ENCODE data around the gene GTF2B.
"Not testable (repeated sequence)": the region's sequence is repeated elsewhere in the genome, so short reads cannot be mapped to it uniquely, and the experiment has no call there.

Gene GTF2B

GRCh38 chr1:88891318-88891950, at the start of gene GTF2B:
Gene GTF2B (minus strand): TSS chr1:88891567. CDS start chr1:88891499, 68 bp downstream.
- Histone ChIP-seq H3K36me3 (ENCODE audit: insufficient read depth, low read length) (no peaks in the 10 kb centered on the region), H3K9me3 (ENCODE audit: control insufficient read depth, insufficient read depth, low read length) (no peaks in the 10 kb centered on the region), H3K9ac (ENCODE audit: low read depth, low read length) (peak within 1 kb of the TSS; percentile 94), H3K4me1 (ENCODE audit: insufficient read depth, low read length) (no peaks in the 10 kb centered on the region)

GRCh38 chr1:88938528-88938927, 47.2 kb upstream of the GTF2B start:
- H3K9me3 ChIP-seq (ENCODE audit: control insufficient read depth, insufficient read depth, low read length); H3K4me1 ChIP-seq (ENCODE audit: insufficient read depth, low read length); H3K9ac ChIP-seq (ENCODE audit: low read depth, low read length): not testable (repeated sequence)
- peaks cover 23% of the 10 kb centered on the region for H3K36me3 ChIP-seq (ENCODE audit: insufficient read depth, low read length)

- Histone ChIP-seq H3K4me1 (ENCODE audit: insufficient read depth, low read length) (no peaks in the 10 kb centered on the region), H3K36me3 (ENCODE audit: insufficient read depth, low read length) (peaks cover 29% of the 10 kb centered on the region), H3K9me3 (ENCODE audit: control insufficient read depth, insufficient read depth, low read length) (no peaks in the 10 kb centered on the region), H3K9ac (ENCODE audit: low read depth, low read length) (no peak overlapping the region)
Observed at GRCh38 chr1:88936760-88937342, 45.5 kb upstream of the GTF2B start.

- H3K9me3 ChIP-seq (ENCODE audit: control insufficient read depth, insufficient read depth, low read length) = no peaks in the 10 kb centered on the region
- H3K9ac ChIP-seq (ENCODE audit: low read depth, low read length) = no peak overlapping the region
- peaks cover 26% of the 10 kb centered on the region for H3K36me3 ChIP-seq (ENCODE audit: insufficient read depth, low read length)
- no peaks in the 10 kb centered on the region for H3K4me1 ChIP-seq (ENCODE audit: insufficient read depth, low read length)
Observed at GRCh38 chr1:88936223-88936523, 44.8 kb upstream of the GTF2B start.

- no peaks in the 10 kb centered on the region for H3K9me3 ChIP-seq (ENCODE audit: control insufficient read depth, insufficient read depth, low read length)
- peaks cover 25% of the 10 kb centered on the region for H3K36me3 ChIP-seq (ENCODE audit: insufficient read depth, low read length)
- no peaks in the 10 kb centered on the region for H3K4me1 ChIP-seq (ENCODE audit: insufficient read depth, low read length)
- no peak overlapping the region for H3K9ac ChIP-seq (ENCODE audit: low read depth, low read length)
Observed at GRCh38 chr1:88935522-88936222, 44.3 kb upstream of the GTF2B start.

GRCh38 chr1:88930176-88930575, 38.8 kb upstream of the GTF2B start:
- H3K4me1 ChIP-seq (ENCODE audit: insufficient read depth, low read length); H3K9me3 ChIP-seq (ENCODE audit: control insufficient read depth, insufficient read depth, low read length): not testable (repeated sequence)
- peaks cover 13% of the 10 kb centered on the region for H3K36me3 ChIP-seq (ENCODE audit: insufficient read depth, low read length)

GRCh38 chr1:88923224-88923623, 31.9 kb upstream of the GTF2B start:
- peaks cover 9% of the 10 kb centered on the region for H3K36me3 ChIP-seq (ENCODE audit: insufficient read depth, low read length)
- H3K9ac ChIP-seq (ENCODE audit: low read depth, low read length) = no peak overlapping the region
- H3K4me1 ChIP-seq (ENCODE audit: insufficient read depth, low read length) = no peaks in the 10 kb centered on the region
- no peaks in the 10 kb centered on the region for H3K9me3 ChIP-seq (ENCODE audit: control insufficient read depth, insufficient read depth, low read length)

More at GRCh38 chr1:88930176-88930575, 38.8 kb upstream of the GTF2B start:
- not testable (repeated sequence) for H3K9ac ChIP-seq (ENCODE audit: low read depth, low read length)

GRCh38 chr1:88922214-88922613, 30.8 kb upstream of the GTF2B start:
- peaks cover 9% of the 10 kb centered on the region for H3K36me3 ChIP-seq (ENCODE audit: insufficient read depth, low read length)
- no peak overlapping the region for H3K9ac ChIP-seq (ENCODE audit: low read depth, low read length)
- no peaks in the 10 kb centered on the region for H3K9me3 ChIP-seq (ENCODE audit: control insufficient read depth, insufficient read depth, low read length)

GRCh38 chr1:88920845-88921244, 29.5 kb upstream of the GTF2B start:
- Histone ChIP-seq H3K36me3 (ENCODE audit: insufficient read depth, low read length) (peaks cover 9% of the 10 kb centered on the region), H3K4me1 (ENCODE audit: insufficient read depth, low read length) (no peaks in the 10 kb centered on the region), H3K9ac (ENCODE audit: low read depth, low read length) (no peak overlapping the region), H3K9me3 (ENCODE audit: control insufficient read depth, insufficient read depth, low read length) (no peaks in the 10 kb centered on the region; the same call in 1 of the 2 replicates)

More at GRCh38 chr1:88922214-88922613, 30.8 kb upstream of the GTF2B start:
- H3K4me1 ChIP-seq (ENCODE audit: insufficient read depth, low read length) = no peaks in the 10 kb centered on the region

GRCh38 chr1:88917321-88918025, 26.1 kb upstream of the GTF2B start:
- Histone ChIP-seq H3K9ac (ENCODE audit: low read depth, low read length) (no peak overlapping the region), H3K4me1 (ENCODE audit: insufficient read depth, low read length) (no peaks in the 10 kb centered on the region), H3K9me3 (ENCODE audit: control insufficient read depth, insufficient read depth, low read length) (no peaks in the 10 kb centered on the region; the same call in 1 of the 2 replicates), H3K36me3 (ENCODE audit: insufficient read depth, low read length) (peaks cover 6% of the 10 kb centered on the region; the same call in 1 of the 2 replicates)

GRCh38 chr1:88916883-88917282, 25.5 kb upstream of the GTF2B start:
- H3K9ac ChIP-seq (ENCODE audit: low read depth, low read length) = no peak overlapping the region
- no peaks in the 10 kb centered on the region; the same call in 1 of the 2 replicates for H3K9me3 ChIP-seq (ENCODE audit: control insufficient read depth, insufficient read depth, low read length)
- no peaks in the 10 kb centered on the region for H3K4me1 ChIP-seq (ENCODE audit: insufficient read depth, low read length)
- H3K36me3 ChIP-seq (ENCODE audit: insufficient read depth, low read length) = peaks cover 3% of the 10 kb centered on the region; the same call in 1 of the 2 replicates

GRCh38 chr1:88911800-88912199, 20.4 kb upstream of the GTF2B start:
- not testable (repeated sequence) for H3K9ac ChIP-seq (ENCODE audit: low read depth, low read length); H3K4me1 ChIP-seq (ENCODE audit: insufficient read depth, low read length); H3K36me3 ChIP-seq (ENCODE audit: insufficient read depth, low read length); H3K9me3 ChIP-seq (ENCODE audit: control insufficient read depth, insufficient read depth, low read length)

- Histone ChIP-seq H3K36me3 (ENCODE audit: insufficient read depth, low read length) (no peaks in the 10 kb centered on the region), H3K4me1 (ENCODE audit: insufficient read depth, low read length) (no peaks in the 10 kb centered on the region), H3K9me3 (ENCODE audit: control insufficient read depth, insufficient read depth, low read length) (no peaks in the 10 kb centered on the region), H3K9ac (ENCODE audit: low read depth, low read length) (no peak overlapping the region)
Observed at GRCh38 chr1:88911161-88911560, 19.8 kb upstream of the GTF2B start.

GRCh38 chr1:88910401-88910800, 19.0 kb upstream of the GTF2B start:
- H3K9me3 ChIP-seq (ENCODE audit: control insufficient read depth, insufficient read depth, low read length) = no peaks in the 10 kb centered on the region
- H3K9ac ChIP-seq (ENCODE audit: low read depth, low read length) = no peak overlapping the region
- no peaks in the 10 kb centered on the region for H3K36me3 ChIP-seq (ENCODE audit: insufficient read depth, low read length)
- H3K4me1 ChIP-seq (ENCODE audit: insufficient read depth, low read length) = no peaks in the 10 kb centered on the region
